Activated CD8-positive, alpha-beta T cell treated with anti-CD3 and anti-CD28 coated beads for 36 hours (primary cell): Measurements from ENCODE around the gene RELN. TPM values are rescaled to one million over a fixed set of nuclear protein-coding genes. Genes with fewer than 3 reads are reported as not detected.

Experiments used
- ATAC-seq: fragments of 200-7000 bp; cut with Tn5 transposase; one replicate; pipeline ENCODE4 v1.10.0; 2021; ENCODE audit warnings: mild to moderate bottlenecking, moderate library complexity
- CTCF ChIA-PET: fragments of 350-600 bp; sonication (Branson Sonifier 250); formaldehyde crosslinking; loops from one replicate; lab custom pipeline; 2021; ENCODE audit warnings: antibody characterized with exemption; lab: Charles Lee
- POLR2A ChIA-PET: fragments of 350-600 bp; sonication (Branson Sonifier 250); formaldehyde crosslinking; loops from one replicate; lab custom pipeline; 2021; ENCODE audit warnings: antibody characterized with exemption; lab: Charles Lee
- DNase-seq: peaks from one replicate; pipeline ENCODE4 v3.0.0-alpha.2; 2020
- H3K27ac Mint-ChIP-seq: one replicate; pipeline ENCODE4 v1.8.0; 2021; ENCODE audit warnings: mild to moderate bottlenecking, mixed read lengths
- H3K27me3 Mint-ChIP-seq: one replicate; pipeline ENCODE4 v1.8.0; 2021; ENCODE audit warnings: mixed read lengths
- H3K36me3 Mint-ChIP-seq: one replicate; pipeline ENCODE4 v1.8.0; 2021; ENCODE audit warnings: low read depth, mixed read lengths
- H3K4me1 Mint-ChIP-seq: one replicate; pipeline ENCODE4 v1.8.0; 2021; ENCODE audit warnings: low read depth, mixed read lengths
- H3K4me3 Mint-ChIP-seq: one replicate; pipeline ENCODE4 v1.8.0; 2021; ENCODE audit warnings: mild to moderate bottlenecking, moderate library complexity, mixed read lengths
- H3K9me3 Mint-ChIP-seq: one replicate; pipeline ENCODE4 v1.8.0; 2021; ENCODE audit warnings: mixed read lengths
- CTCF ChIP-seq: fragments of 200-600 bp; IDR thresholded peaks from one replicate; pipeline ENCODE4 v1.8.0; 2022; ENCODE audit warnings: antibody characterized with exemption, mild to moderate bottlenecking
- intact Hi-C: fragments of 100-400 bp; cut with micrococcal nuclease; formaldehyde crosslinking; loops from one replicate; pipeline ENCODE4 v1.10.0; 2022
- total RNA-seq, 2 experiments: library from RNA; stranded (reverse); gene quantifications; one replicate each; pipeline ENCODE4 v1.2.3, GENCODE V29; 2021

RELN gene
- total RNA-seq, 2 experiments from 2014 or later: not detected

GRCh38 chr7:103727982-103728610, 261.4 kb downstream of the RELN start:
- Mint-ChIP-seq H3K4me1 (no peaks in the 10 kb centered on the region), H3K36me3 (no peaks in the 10 kb centered on the region), H3K27ac (no peak overlapping the region), H3K27me3 (peaks cover 4% of the 10 kb centered on the region), H3K4me3 (no peak overlapping the region), H3K9me3 (no peaks in the 10 kb centered on the region)
- no peak for ATAC-seq
- ChIA-PET CTCF (no interaction called here), POLR2A (no interaction called here)
- no peak for DNase-seq
- intact Hi-C loops: no loop called here
- TF ChIP-seq CTCF: no peak

DNA sequence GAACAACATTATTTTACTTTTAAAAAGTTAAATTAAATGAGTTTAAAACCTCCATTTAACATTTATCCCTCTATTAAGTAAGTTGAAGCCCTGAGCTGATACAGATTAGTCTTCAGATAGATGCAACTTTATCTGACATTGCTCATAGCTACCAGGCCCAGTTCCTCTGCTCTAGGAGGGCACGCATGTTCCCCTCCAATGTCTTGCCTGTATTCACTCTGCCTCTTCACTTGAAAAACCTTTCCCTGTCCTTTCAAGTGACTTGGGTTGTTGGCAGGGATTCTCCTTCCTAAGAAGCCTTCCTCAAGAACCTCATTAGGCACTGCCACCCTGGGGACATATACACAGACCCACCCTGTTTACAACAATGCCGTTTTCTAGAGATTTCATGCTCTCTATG, 270.4 kb downstream of the RELN start:
- DNase-seq (no peak), ATAC-seq (no peak)
- no peak overlapping the region for H3K4me3 Mint-ChIP-seq
- intact Hi-C loops: no loop called here
- H3K4me1 Mint-ChIP-seq: no peaks in the 10 kb centered on the region
- peaks cover 5% of the 10 kb centered on the region for H3K27me3 Mint-ChIP-seq
- CTCF ChIA-PET: no interaction called here
- POLR2A ChIA-PET: no interaction called here
- no peak for TF ChIP-seq CTCF
- no peaks in the 10 kb centered on the region for H3K9me3 Mint-ChIP-seq
- no peaks in the 10 kb centered on the region for H3K36me3 Mint-ChIP-seq
- H3K27ac Mint-ChIP-seq: no peak overlapping the region

GRCh38 chr7:103718482-103719061, 270.9 kb downstream of the RELN start:
- ChIA-PET POLR2A (no interaction called here), CTCF (no interaction called here)
- no peaks in the 10 kb centered on the region for H3K36me3 Mint-ChIP-seq
- TF ChIP-seq CTCF: no peak
- H3K4me1 Mint-ChIP-seq: no peaks in the 10 kb centered on the region
- ATAC-seq (no peak), DNase-seq (no peak)
- no peak overlapping the region for H3K27ac Mint-ChIP-seq
- intact Hi-C loops: no loop called here
- no peak overlapping the region for H3K4me3 Mint-ChIP-seq
- no peaks in the 10 kb centered on the region for H3K9me3 Mint-ChIP-seq
- peaks cover 3% of the 10 kb centered on the region for H3K27me3 Mint-ChIP-seq

DNA sequence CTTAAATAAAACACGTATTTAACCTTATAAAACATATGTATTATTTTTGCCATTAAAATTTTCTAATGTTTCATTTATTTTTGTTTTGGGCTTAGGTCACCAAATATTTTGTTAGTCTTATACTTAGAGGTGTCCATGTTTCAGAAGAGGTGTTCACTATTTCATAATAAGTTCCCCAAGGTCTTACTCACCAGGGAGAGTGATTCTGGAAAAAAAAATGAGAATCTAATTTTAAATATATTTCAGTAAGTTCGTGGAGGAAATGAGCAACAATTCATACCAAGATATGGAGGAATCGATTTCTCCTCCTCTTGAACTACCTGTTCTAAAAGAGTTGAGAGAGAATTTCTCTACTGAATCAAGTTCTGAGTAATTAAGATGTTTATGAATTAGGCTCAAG, 271.9 kb downstream of the RELN start:
- Mint-ChIP-seq H3K36me3 (no peaks in the 10 kb centered on the region), H3K27ac (no peak overlapping the region), H3K27me3 (peaks cover 3% of the 10 kb centered on the region), H3K9me3 (no peaks in the 10 kb centered on the region), H3K4me3 (no peak overlapping the region), H3K4me1 (no peaks in the 10 kb centered on the region)
- ATAC-seq (no peak), DNase-seq (no peak)
- no peak for TF ChIP-seq CTCF
- intact Hi-C loops: no loop called here
- POLR2A ChIA-PET: no interaction called here
- CTCF ChIA-PET: no interaction called here

DNA sequence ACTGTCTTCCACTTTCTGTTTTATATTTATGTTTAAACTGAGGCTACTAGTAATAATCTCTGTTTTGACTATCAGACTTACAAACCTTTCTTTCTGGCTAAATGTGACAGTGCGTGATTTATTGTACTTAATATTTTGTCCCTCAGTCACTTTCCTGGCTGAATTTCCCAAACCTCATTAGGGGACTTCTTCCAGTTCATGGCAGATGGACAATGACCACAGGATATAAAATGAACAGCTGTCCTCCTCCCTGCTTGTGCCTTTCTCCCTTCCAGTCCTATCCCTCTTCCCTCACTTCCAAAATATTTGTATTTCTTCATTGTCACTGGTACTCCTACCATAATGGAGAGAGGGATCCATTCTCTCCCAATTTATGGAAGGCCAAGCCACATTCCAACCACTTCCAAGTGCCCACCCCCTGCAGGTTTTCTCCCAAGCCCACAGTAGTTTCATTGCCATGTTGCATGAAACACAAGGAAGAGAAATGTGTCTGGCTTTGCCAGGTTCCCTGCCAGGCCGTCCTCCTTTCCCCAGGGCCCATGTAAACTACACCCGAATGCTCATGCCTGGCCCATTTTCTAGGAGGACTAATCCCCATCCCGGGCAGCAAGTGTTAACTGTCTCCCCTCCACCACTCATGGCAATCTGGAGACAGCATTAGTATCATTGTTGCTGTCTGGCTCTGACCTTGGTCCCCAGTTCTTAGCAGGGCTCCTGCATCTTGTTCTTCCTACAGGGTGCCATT, 273.9 kb downstream of the RELN start:
- ChIA-PET CTCF (no interaction called here), POLR2A (no interaction called here)
- intact Hi-C loops: no loop called here
- TF ChIP-seq CTCF: no peak
- H3K4me1 Mint-ChIP-seq: no peaks in the 10 kb centered on the region
- H3K36me3 Mint-ChIP-seq: no peaks in the 10 kb centered on the region
- H3K9me3 Mint-ChIP-seq: no peaks in the 10 kb centered on the region
- no peak overlapping the region for H3K27ac Mint-ChIP-seq
- H3K4me3 Mint-ChIP-seq: no peak overlapping the region
- H3K27me3 Mint-ChIP-seq: peaks cover under 1% of the 10 kb centered on the region
- DNase-seq (no peak), ATAC-seq (no peak)
